ENCODE measurements around the gene GLP1R. TPM values are rescaled to one million over a fixed set of nuclear protein-coding genes. Genes with fewer than 3 reads are reported as not detected.

The GLP1R gene
- polyA plus RNA-seq, 2 of the 4 experiments (the other 2 are of a cell fraction): not detected

DNA sequence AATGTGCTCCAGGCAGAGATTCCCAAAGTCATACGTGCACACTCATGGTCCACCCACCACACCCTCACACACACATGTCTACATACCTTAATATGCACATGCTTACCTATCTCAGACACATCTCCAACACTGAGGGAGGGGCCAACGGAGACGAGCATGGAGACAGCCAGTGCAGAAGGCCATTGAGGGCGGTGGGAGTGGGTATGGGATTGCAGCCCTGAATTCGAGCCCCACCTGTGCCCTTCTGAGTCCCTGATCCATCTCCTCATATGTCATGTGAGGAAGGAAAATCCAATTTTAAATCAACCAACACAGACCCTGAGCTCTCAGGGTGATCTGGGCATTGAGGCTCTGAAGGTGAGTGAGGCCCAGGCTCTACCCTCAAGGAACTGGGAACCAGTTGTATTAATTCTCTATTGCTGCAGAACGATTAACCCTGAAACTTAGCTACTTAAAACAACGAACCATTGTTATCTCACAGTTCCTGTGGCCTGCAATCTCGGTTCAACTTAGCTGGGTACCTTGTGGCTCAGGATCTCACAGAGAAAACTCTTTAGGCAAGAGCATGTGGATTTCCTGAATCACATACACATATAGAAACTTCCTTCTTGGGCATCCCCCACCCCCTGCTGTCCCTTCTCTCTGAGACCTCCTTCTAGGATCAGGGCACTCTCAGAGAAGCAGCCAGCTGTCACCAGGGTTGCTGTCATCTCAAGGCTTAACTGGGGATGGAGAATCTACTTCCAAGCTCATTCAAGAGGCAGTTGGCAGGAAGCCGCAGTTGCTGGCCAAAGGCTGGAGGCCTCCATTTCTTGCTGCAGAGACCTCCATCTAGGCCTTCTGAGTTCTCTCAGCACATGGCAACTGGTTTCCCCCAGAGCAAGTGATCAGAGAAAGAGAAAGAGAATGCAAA is 28.3 kb downstream of the GLP1R start:
- ChIA-PET POLR2A (no interaction called here), CTCF (no interaction called here)
- Histone ChIP-seq H3K27ac (no peak overlapping the region), H3K4me2 (no peak overlapping the region), H3K4me1 (no peaks in the 10 kb centered on the region), H3K9me3 (no peaks in the 10 kb centered on the region), H3K4me3 (no peak overlapping the region)
- 18% methylated on average over 5 of the region's 9 CpGs for WGBS (ENCODE audit: missing lambda C conversion rate)
- FAIRE-seq: no peak
- ATAC-seq: no peak
- TF ChIP-seq HDAC2 (IDR thresholded peaks at IDR 0.05) (no peak), ELK1 (IDR thresholded peaks at IDR 0.05; ENCODE audit: low read depth, low read length) (no peak), KDM5A (IDR thresholded peaks at IDR 0.05) (no peak), BCL3 (IDR thresholded peaks at IDR 0.05) (no peak)
- no peak for DNase-seq (ENCODE audit: low read depth in 1 of 2, low spot score in 1 of 2)

DNA sequence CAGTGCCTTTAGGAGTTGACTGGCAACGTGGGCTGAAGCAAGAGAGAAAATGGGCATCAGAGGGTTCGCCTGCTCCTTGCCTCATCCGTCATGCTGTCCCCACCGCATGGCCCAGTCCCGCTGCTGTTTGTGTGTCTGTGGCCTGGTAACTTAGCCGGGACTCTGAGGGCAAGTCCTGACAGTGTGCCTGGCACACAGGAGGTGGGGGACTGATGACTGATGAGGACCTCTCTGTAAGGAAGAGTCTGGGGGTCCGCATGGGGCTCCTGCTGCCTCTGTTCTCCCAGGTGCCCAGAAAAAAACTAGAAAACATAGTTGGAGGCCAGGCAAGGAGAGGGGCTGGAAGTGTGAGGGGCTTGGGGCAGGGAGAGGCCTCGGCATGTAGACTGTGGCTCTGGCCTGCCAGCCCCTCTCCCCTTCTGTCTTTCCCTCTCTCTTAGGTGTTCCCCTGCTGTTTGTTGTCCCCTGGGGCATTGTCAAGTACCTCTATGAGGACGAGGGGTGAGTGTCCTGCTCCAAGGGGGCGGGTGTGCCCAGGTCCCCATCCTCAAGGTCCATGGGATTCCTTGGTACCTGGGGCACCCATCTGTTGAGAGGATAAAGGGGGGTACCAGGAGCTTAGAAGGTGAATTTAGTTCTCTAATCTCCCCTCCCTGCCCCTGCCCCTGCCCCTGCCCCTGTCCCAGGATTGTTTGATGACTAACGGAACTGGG is 29.5 kb downstream of the GLP1R start:
- ChIA-PET CTCF (no interaction called here), POLR2A (no interaction called here)
- H3K27ac ChIP-seq: no peak overlapping the region

GRCh38 chr6:39078695-39079094 is 30.1 kb downstream of the GLP1R start:
- FAIRE-seq (no peak), DNase-seq (ENCODE audit: low read depth in 1 of 2, low spot score in 1 of 2) (no peak), ATAC-seq (no peak)
- 29% methylated on average over 3 of the region's 3 CpGs for WGBS (ENCODE audit: missing lambda C conversion rate)
- Histone ChIP-seq H3K27ac (no peak overlapping the region), H3K9me3 (no peaks in the 10 kb centered on the region), H3K4me1 (no peaks in the 10 kb centered on the region), H3K4me2 (no peak overlapping the region), H3K4me3 (no peak overlapping the region)
- POLR2A ChIA-PET: no interaction called here
- CTCF ChIA-PET: no interaction called here
- TF ChIP-seq MAFK (IDR thresholded peaks at IDR 0.05; ENCODE audit: partially characterized antibody) (no peak), ESRRA (IDR thresholded peaks at IDR 0.05; ENCODE audit: borderline replicate concordance, low read length) (no peak), SREBF2 (IDR thresholded peaks at IDR 0.05) (no peak), GATA3 (IDR thresholded peaks at IDR 0.05; ENCODE audit: borderline replicate concordance) (no peak), JUN (IDR thresholded peaks at IDR 0.05) (no peak), KDM5A (IDR thresholded peaks at IDR 0.05) (no peak), CBX8 (IDR thresholded peaks at IDR 0.05) (no peak), ZNF302 (CRISPR knock-in tag; IDR thresholded peaks at IDR 0.05) (no peak), CHD4 (IDR thresholded peaks at IDR 0.05; ENCODE audit: borderline replicate concordance) (no peak), REST (IDR thresholded peaks at IDR 0.05) (no peak), TP53 (CRISPR knock-in tag; IDR thresholded peaks at IDR 0.05) (no peak), NR3C1 (IDR thresholded peaks at IDR 0.05) (no peak), BHLHE40 (IDR thresholded peaks at IDR 0.05; ENCODE audit: low read depth, low read length) (no peak), MAZ (IDR thresholded peaks at IDR 0.05; ENCODE audit: borderline replicate concordance, low read depth, low read length) (no peak)
- TF ChIP-seq, protein P1, sequence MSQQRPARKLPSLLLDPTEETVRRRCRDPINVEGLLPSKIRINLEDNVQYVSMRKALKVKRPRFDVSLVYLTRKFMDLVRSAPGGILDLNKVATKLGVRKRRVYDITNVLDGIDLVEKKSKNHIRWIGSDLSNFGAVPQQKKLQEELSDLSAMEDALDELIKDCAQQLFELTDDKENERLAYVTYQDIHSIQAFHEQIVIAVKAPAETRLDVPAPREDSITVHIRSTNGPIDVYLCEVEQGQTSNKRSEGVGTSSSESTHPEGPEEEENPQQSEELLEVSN (IDR thresholded peaks at IDR 0.05; ENCODE audit: borderline replicate concordance, low read depth): no peak

More for the DNA sequence above, 29.5 kb downstream of the GLP1R start:
- no peak for ATAC-seq
- no peak overlapping the region for H3K4me3 ChIP-seq
- DNase-seq (ENCODE audit: low read depth in 1 of 2, low spot score in 1 of 2): no peak
- H3K9me3 ChIP-seq: no peaks in the 10 kb centered on the region
- H3K4me2 ChIP-seq: no peak overlapping the region
- H3K4me1 ChIP-seq: no peaks in the 10 kb centered on the region
- TF ChIP-seq POLR2A (IDR thresholded peaks at IDR 0.05; ENCODE audit: low read length) (no peak), ESRRA (IDR thresholded peaks at IDR 0.05; ENCODE audit: borderline replicate concordance, low read length) (no peak), ELK1 (IDR thresholded peaks at IDR 0.05; ENCODE audit: low read depth, low read length) (no peak), GATA3 (IDR thresholded peaks at IDR 0.05; ENCODE audit: borderline replicate concordance) (no peak), SMC3 (IDR thresholded peaks at IDR 0.05) (no peak), CHD4 (IDR thresholded peaks at IDR 0.05; ENCODE audit: borderline replicate concordance) (no peak), FOSB (CRISPR knock-in tag; IDR thresholded peaks at IDR 0.05) (no peak), MAZ (IDR thresholded peaks at IDR 0.05; ENCODE audit: borderline replicate concordance, low read depth, low read length) (no peak), TFCP2L1 (CRISPR knock-in tag; IDR thresholded peaks at IDR 0.05) (no peak), RARB (CRISPR knock-in tag; IDR thresholded peaks at IDR 0.05) (no peak), NPAS2 (CRISPR knock-in tag; IDR thresholded peaks at IDR 0.05; ENCODE audit: borderline replicate concordance) (no peak), MYC (IDR thresholded peaks at IDR 0.05; ENCODE audit: borderline replicate concordance, low read length) (no peak), FOXS1 (CRISPR knock-in tag; IDR thresholded peaks at IDR 0.05) (no peak)
- WGBS (ENCODE audit: missing lambda C conversion rate): 43% methylated on average over 7 of the region's 11 CpGs
- FAIRE-seq: no peak

All from A549 (cell line).